ENCODE measurements around the gene GPATCH2L. TPM values are rescaled to one million over a fixed set of nuclear protein-coding genes. Genes with fewer than 3 reads are reported as not detected.

The GPATCH2L gene
- total and polyA plus RNA-seq, 2 of the 13 experiments (the other 11 are each of a cell fraction or from before 2014, with no cell fraction given): 14.4 to 29.0 TPM

GRCh38 chr14:76151398-76152332 is at the start of gene GPATCH2L (continued):
- no peak for TF ChIP-seq ZSCAN25 (CRISPR knock-in tag; IDR thresholded peaks at IDR 0.05)
- no peak for TF ChIP-seq ZFP62 (CRISPR knock-in tag; IDR thresholded peaks at IDR 0.05)
- no peak for TF ChIP-seq ZC3H4 (CRISPR knock-in tag; IDR thresholded peaks at IDR 0.05; ENCODE audit: borderline replicate concordance)
- 0 out of 2 replicates have a peak, but pooled peaks have one; percentile 5 for TF ChIP-seq RXRB (CRISPR knock-in tag; IDR thresholded peaks at IDR 0.05; ENCODE audit: borderline replicate concordance)
- peak; percentile 48; the same call in 1 of the 2 replicates for TF ChIP-seq ZNF563 (CRISPR knock-in tag; IDR thresholded peaks at IDR 0.05)
- TF ChIP-seq CCAR2 (optimal IDR thresholded peaks at IDR 0.05; ENCODE audit: low read depth, low read length): no peak
- TF ChIP-seq, protein P1, sequence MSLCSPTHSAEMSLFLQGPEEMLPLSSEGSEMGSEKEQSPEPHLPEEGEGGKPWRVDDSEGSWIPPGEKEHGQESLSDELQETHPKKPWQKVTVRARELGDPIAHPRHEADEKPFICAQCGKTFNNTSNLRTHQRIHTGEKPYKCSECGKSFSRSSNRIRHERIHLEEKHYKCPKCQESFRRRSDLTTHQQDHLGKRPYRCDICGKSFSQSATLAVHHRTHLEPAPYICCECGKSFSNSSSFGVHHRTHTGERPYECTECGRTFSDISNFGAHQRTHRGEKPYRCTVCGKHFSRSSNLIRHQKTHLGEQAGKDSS (CRISPR knock-in tag; IDR thresholded peaks at IDR 0.05; ENCODE audit: borderline replicate concordance, low read depth): 0 out of 2 replicates have a peak, but pooled peaks have one; percentile 1
- no peak for TF ChIP-seq ZNF354B (CRISPR knock-in tag; IDR thresholded peaks at IDR 0.05)
- TF ChIP-seq SP4 (CRISPR knock-in tag; IDR thresholded peaks at IDR 0.05): peak; percentile 96
- TF ChIP-seq ZNF468 (CRISPR knock-in tag; IDR thresholded peaks at IDR 0.05): no peak
- peak; percentile 68 for TF ChIP-seq ASH2L (IDR thresholded peaks at IDR 0.05; ENCODE audit: insufficient read length, low read depth, low read length)
- TF ChIP-seq ATF7 (IDR thresholded peaks at IDR 0.05): no peak
- TF ChIP-seq ATF7 (CRISPR knock-in tag; IDR thresholded peaks at IDR 0.05): 0 out of 2 replicates have a peak, but pooled peaks have one; percentile 30
- TF ChIP-seq ZNF891 (CRISPR knock-in tag; IDR thresholded peaks at IDR 0.05): peak; percentile 16; the same call in 1 of the 2 replicates
- TF ChIP-seq ZNF768 (CRISPR knock-in tag; IDR thresholded peaks at IDR 0.05): no peak
- TF ChIP-seq POLR2AphosphoS5 (IDR thresholded peaks at IDR 0.05; ENCODE audit: low read depth, low read length): peak; percentile 91
- TF ChIP-seq, protein P2, sequence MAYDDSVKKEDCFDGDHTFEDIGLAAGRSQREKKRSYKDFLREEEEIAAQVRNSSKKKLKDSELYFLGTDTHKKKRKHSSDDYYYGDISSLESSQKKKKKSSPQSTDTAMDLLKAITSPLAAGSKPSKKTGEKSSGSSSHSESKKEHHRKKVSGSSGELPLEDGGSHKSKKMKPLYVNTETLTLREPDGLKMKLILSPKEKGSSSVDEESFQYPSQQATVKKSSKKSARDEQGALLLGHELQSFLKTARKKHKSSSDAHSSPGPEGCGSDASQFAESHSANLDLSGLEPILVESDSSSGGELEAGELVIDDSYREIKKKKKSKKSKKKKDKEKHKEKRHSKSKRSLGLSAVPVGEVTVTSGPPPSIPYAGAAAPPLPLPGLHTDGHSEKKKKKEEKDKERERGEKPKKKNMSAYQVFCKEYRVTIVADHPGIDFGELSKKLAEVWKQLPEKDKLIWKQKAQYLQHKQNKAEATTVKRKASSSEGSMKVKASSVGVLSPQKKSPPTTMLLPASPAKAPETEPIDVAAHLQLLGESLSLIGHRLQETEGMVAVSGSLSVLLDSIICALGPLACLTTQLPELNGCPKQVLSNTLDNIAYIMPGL (CRISPR knock-in tag; IDR thresholded peaks at IDR 0.05; ENCODE audit: borderline replicate concordance in 1 of 2, low read depth in 1 of 2): peak in 1 of 2 experiments; percentile 52; a peak in 3 of 4 replicates
- no peak for TF ChIP-seq ZNF724P (CRISPR knock-in tag; IDR thresholded peaks at IDR 0.05; ENCODE audit: borderline replicate concordance)
- TF ChIP-seq KDM2A (CRISPR knock-in tag; IDR thresholded peaks at IDR 0.05; ENCODE audit: borderline replicate concordance, low read depth): peak; percentile 59
- peak; percentile 80 for TF ChIP-seq ZNF776 (CRISPR knock-in tag; IDR thresholded peaks at IDR 0.05)
- TF ChIP-seq MTF1 (CRISPR knock-in tag; IDR thresholded peaks at IDR 0.05): no peak
- no peak for TF ChIP-seq ETV6 (CRISPR knock-in tag; conservative IDR thresholded peaks at IDR 0.05)
- no peak for TF ChIP-seq AHR (CRISPR knock-in tag; IDR thresholded peaks at IDR 0.05)
- TF ChIP-seq U2AF2 (IDR thresholded peaks at IDR 0.05; ENCODE audit: low read depth, low read length): no peak
- TF ChIP-seq TFAP4 (IDR thresholded peaks at IDR 0.05; ENCODE audit: borderline replicate concordance, low read depth): no peak; the same call in 1 of the 2 replicates
- TF ChIP-seq ZNF781 (CRISPR knock-in tag; IDR thresholded peaks at IDR 0.05; ENCODE audit: borderline replicate concordance, not compliant biosample characterization): no peak
- no peak for TF ChIP-seq CBFB (CRISPR knock-in tag; IDR thresholded peaks at IDR 0.05)
- TF ChIP-seq HHEX (CRISPR knock-in tag; IDR thresholded peaks at IDR 0.05): no peak
